ENCODE results near the gene BCKDK.

GRCh38 chr16:31083081-31083480 is 25.1 kb upstream of the BCKDK start:
- TF ChIP-seq CTCF (IDR thresholded peaks at IDR 0.05): no peak
- TF ChIP-seq POLR2A (IDR thresholded peaks at IDR 0.05): no peak

All from breast epithelium (tissue), 3 donors.